Dedifferentiated amniotic fluid mesenchymal stem cell (primary cell): ENCODE data around the gene UNC45A.
"Not testable (repeated sequence)": the region's sequence is repeated elsewhere in the genome, so short reads cannot be mapped to it uniquely, and the experiment has no call there.

Experiments
- DNase-seq: peaks from one replicate; pipeline ENCODE4 v3.0.0-alpha.2; 2016; ENCODE audit errors: extremely low spot score

UNC45A gene

GRCh38 chr15:90902840-90903732 lies 32.0 kb upstream of the UNC45A start, which contains the start of gene MAN2A2:
TSS of gene MAN2A2 (plus strand) at chr15:90903302. CDS start at chr15:90904208, 906 bp downstream.
- peak; percentile 16 for DNase-seq

GRCh38 chr15:90903733-90904536 lies 31.1 kb upstream of the UNC45A start:
- no peak for DNase-seq

GRCh38 chr15:90904746-90905145 lies 30.3 kb upstream of the UNC45A start:
- no peak for DNase-seq

- DNase-seq: no peak
Measured at GRCh38 chr15:90905306-90906180, 29.5 kb upstream of the UNC45A start.

- no peak for DNase-seq
Measured at GRCh38 chr15:90906181-90906849, 28.8 kb upstream of the UNC45A start.

- no peak for DNase-seq
Measured at GRCh38 chr15:90907051-90907660, 27.9 kb upstream of the UNC45A start.

- DNase-seq: no peak
Measured at GRCh38 chr15:90907838-90908507, 27.1 kb upstream of the UNC45A start.

- DNase-seq: not testable (repeated sequence)
Measured at GRCh38 chr15:90909449-90909848, 25.6 kb upstream of the UNC45A start.

- DNase-seq: no peak
Measured at GRCh38 chr15:90909976-90910375, 25.1 kb upstream of the UNC45A start.

GRCh38 chr15:90910441-90911301 lies 24.4 kb upstream of the UNC45A start:
- DNase-seq: no peak

- DNase-seq: no peak
Measured at GRCh38 chr15:90911302-90911623, 23.8 kb upstream of the UNC45A start.

GRCh38 chr15:90911906-90912769 lies 22.9 kb upstream of the UNC45A start:
- no peak for DNase-seq

- DNase-seq: no peak
Measured at GRCh38 chr15:90912770-90913075, 22.4 kb upstream of the UNC45A start.

GRCh38 chr15:90913398-90913944 lies 21.6 kb upstream of the UNC45A start:
- no peak for DNase-seq

- DNase-seq: no peak
Measured at GRCh38 chr15:90914305-90915080, 20.6 kb upstream of the UNC45A start.

- no peak for DNase-seq
Measured at GRCh38 chr15:90915216-90915807, 19.8 kb upstream of the UNC45A start.

GRCh38 chr15:90915808-90916440 lies 19.2 kb upstream of the UNC45A start:
- no peak for DNase-seq
